OCI-LY3 (cell line): ENCODE measurements around the gene LUZP2.

Experiments used
- H2AFZ ChIP-seq: fragments of 200-600, 300-600 bp; shearing (Covaris generic); 2 replicates; pipeline ENCODE4 v1.6.0; 2014; ENCODE audit warnings: antibody characterized with exemption, low read depth, low read length
- H3K27ac ChIP-seq: fragments of 200-600, 300-600 bp; sonication (generic); 2 replicates; pipeline ENCODE4 v1.5.1; 2014; ENCODE audit warnings: mild to moderate bottlenecking, low read length, moderate library complexity, mixed read lengths
- H3K27me3 ChIP-seq: fragments of 200-600, 300-600 bp; sonication (generic); 2 replicates; pipeline ENCODE4 v1.6.1; 2014; ENCODE audit warnings: low read depth, low read length, mixed read lengths
- H3K36me3 ChIP-seq: fragments of 200-600, 300-600 bp; sonication (generic); replicated peaks from 2 replicates; pipeline ENCODE3; 2014; ENCODE audit warnings: low read depth, low read length, mixed read lengths
- H3K4me1 ChIP-seq: fragments of 300-600, 200-600 bp; sonication (generic); 2 replicates; pipeline ENCODE4 v1.6.1; 2014; ENCODE audit warnings: low read length, mixed read lengths
- H3K4me2 ChIP-seq: fragments of 200-600, 300-600 bp; sonication (generic); 2 replicates; pipeline ENCODE4 v1.6.1; 2014; ENCODE audit warnings: low read length, mixed read lengths
- H3K4me3 ChIP-seq: fragments of 300-600, 200-600 bp; sonication (generic); 2 replicates; pipeline ENCODE4 v1.5.1; 2014; ENCODE audit warnings: antibody characterized with exemption, mild to moderate bottlenecking, low read length, moderate library complexity
- H3K79me2 ChIP-seq: fragments of 300-600, 200-600 bp; shearing (Covaris generic); 2 replicates; pipeline ENCODE4 v1.6.1; 2014; ENCODE audit warnings: mild to moderate bottlenecking, low read length, mixed read lengths
- H3K9ac ChIP-seq: fragments of 300-600, 200-600 bp; shearing (Covaris generic); 2 replicates; pipeline ENCODE4 v1.6.0; 2014; ENCODE audit warnings: mild to moderate bottlenecking, low read length, moderate library complexity
- H3K9me3 ChIP-seq: fragments of 200-600, 300-600 bp; shearing (Covaris generic); 2 replicates; pipeline ENCODE4 v1.6.1; 2014; ENCODE audit warnings: low read length, mixed read lengths; ENCODE audit not compliant: insufficient read depth
- H4K20me1 ChIP-seq: fragments of 200-600, 300-600 bp; sonication (generic); 2 replicates; pipeline ENCODE4 v1.6.1; 2016; ENCODE audit warnings: low read length, mixed read lengths; ENCODE audit not compliant: insufficient read depth
- EZH2phosphoT487 ChIP-seq: fragments of 200-600 bp; shearing (Covaris generic); IDR thresholded peaks from 2 replicates; pipeline ENCODE4 v1.6.1; 2018; ENCODE audit warnings: antibody characterized with exemption, mixed run types, low read depth
- TF ChIP-seq, protein P1 (sequence below): fragments of 200-600, 300-600 bp; sonication (generic); IDR thresholded peaks from 2 replicates; pipeline ENCODE4 v1.5.1; 2014; ENCODE audit warnings: antibody characterized with exemption, low read length, low read depth

LUZP2 gene

GRCh38 chr11:24678703-24679348 is 182.0 kb downstream of the LUZP2 start:
- no peak overlapping the region for H2AFZ ChIP-seq
- H4K20me1 ChIP-seq = no peaks in the 10 kb centered on the region
- H3K27ac ChIP-seq = no peak overlapping the region
- TF ChIP-seq, protein P1, sequence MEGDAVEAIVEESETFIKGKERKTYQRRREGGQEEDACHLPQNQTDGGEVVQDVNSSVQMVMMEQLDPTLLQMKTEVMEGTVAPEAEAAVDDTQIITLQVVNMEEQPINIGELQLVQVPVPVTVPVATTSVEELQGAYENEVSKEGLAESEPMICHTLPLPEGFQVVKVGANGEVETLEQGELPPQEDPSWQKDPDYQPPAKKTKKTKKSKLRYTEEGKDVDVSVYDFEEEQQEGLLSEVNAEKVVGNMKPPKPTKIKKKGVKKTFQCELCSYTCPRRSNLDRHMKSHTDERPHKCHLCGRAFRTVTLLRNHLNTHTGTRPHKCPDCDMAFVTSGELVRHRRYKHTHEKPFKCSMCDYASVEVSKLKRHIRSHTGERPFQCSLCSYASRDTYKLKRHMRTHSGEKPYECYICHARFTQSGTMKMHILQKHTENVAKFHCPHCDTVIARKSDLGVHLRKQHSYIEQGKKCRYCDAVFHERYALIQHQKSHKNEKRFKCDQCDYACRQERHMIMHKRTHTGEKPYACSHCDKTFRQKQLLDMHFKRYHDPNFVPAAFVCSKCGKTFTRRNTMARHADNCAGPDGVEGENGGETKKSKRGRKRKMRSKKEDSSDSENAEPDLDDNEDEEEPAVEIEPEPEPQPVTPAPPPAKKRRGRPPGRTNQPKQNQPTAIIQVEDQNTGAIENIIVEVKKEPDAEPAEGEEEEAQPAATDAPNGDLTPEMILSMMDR = no peak
- no peak for TF ChIP-seq EZH2phosphoT487
- H3K36me3 ChIP-seq = no peaks in the 10 kb centered on the region
- no peak overlapping the region for H3K9ac ChIP-seq
- H3K4me3 ChIP-seq = no peak overlapping the region
- H3K79me2 ChIP-seq = no peaks in the 10 kb centered on the region
- no peaks in the 10 kb centered on the region for H3K27me3 ChIP-seq
- no peaks in the 10 kb centered on the region for H3K9me3 ChIP-seq
- peaks cover 13% of the 10 kb centered on the region for H3K4me1 ChIP-seq
- H3K4me2 ChIP-seq = no peak overlapping the region

- Histone ChIP-seq H3K4me1 (peaks cover 18% of the 10 kb centered on the region), H3K36me3 (no peaks in the 10 kb centered on the region), H3K9ac (no peak overlapping the region), H3K27ac (no peak overlapping the region), H3K79me2 (no peaks in the 10 kb centered on the region), H3K9me3 (no peaks in the 10 kb centered on the region), H2AFZ (no peak overlapping the region), H3K4me3 (no peak overlapping the region), H3K27me3 (no peaks in the 10 kb centered on the region), H3K4me2 (no peak overlapping the region), H4K20me1 (no peaks in the 10 kb centered on the region)
- no peak for TF ChIP-seq EZH2phosphoT487
- TF ChIP-seq, protein P1 = no peak
Observed at GRCh38 chr11:24679821-24680351, 183.0 kb downstream of the LUZP2 start.

DNA sequence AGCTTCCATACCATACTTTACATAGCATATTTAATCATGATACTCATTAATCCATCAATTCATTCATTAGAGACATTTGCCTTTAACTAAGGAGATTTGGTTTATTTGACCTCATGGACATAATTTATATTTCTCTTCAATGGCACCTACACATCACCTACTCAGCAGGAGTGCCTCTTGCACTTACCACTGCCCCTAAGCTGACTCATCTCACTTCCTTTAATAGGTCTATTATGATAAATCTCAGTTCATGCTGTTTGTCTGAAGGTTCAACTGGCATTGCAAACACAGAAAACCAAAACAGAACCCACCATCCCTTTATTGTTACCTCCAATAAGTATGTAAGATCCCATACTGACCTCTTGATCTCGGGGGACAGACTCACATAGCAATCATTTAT is 186.7 kb downstream of the LUZP2 start:
- Histone ChIP-seq H3K79me2 (no peaks in the 10 kb centered on the region), H2AFZ (no peak overlapping the region), H3K4me1 (peaks cover 18% of the 10 kb centered on the region)

GRCh38 chr11:24685821-24686220 is 189.0 kb downstream of the LUZP2 start:
- Histone ChIP-seq H3K9me3 (no peaks in the 10 kb centered on the region), H3K9ac (no peak overlapping the region), H3K79me2 (no peaks in the 10 kb centered on the region), H3K27me3 (no peaks in the 10 kb centered on the region), H3K4me2 (no peak overlapping the region), H3K36me3 (no peaks in the 10 kb centered on the region), H3K4me3 (no peak overlapping the region), H3K27ac (no peak overlapping the region), H3K4me1 (peaks cover 18% of the 10 kb centered on the region), H4K20me1 (no peaks in the 10 kb centered on the region), H2AFZ (no peak overlapping the region)
- no peak for TF ChIP-seq EZH2phosphoT487
- TF ChIP-seq, protein P1 = no peak

More for the DNA sequence above, 186.7 kb downstream of the LUZP2 start:
- H3K27me3 ChIP-seq = no peaks in the 10 kb centered on the region
- H3K9me3 ChIP-seq = no peaks in the 10 kb centered on the region
- no peaks in the 10 kb centered on the region for H3K36me3 ChIP-seq
- TF ChIP-seq EZH2phosphoT487 = no peak
- TF ChIP-seq, protein P1 = no peak
- H3K27ac ChIP-seq = no peak overlapping the region
- no peak overlapping the region for H3K9ac ChIP-seq
- no peaks in the 10 kb centered on the region for H4K20me1 ChIP-seq
- no peak overlapping the region for H3K4me3 ChIP-seq
- H3K4me2 ChIP-seq = peak overlapping the region; percentile 40
